Activated T-helper 2 cell treated with anti-CD3 and anti-CD28 coated beads, Interferon-gamma antibody, Interleukin-2, Interleukin-4, amounts not matched to agents 10 μg/mL and 5 μg/mL and 100 μg/mL, durations not matched to agents 14 hours and 24 hours and 36 hours (primary cell): ENCODE measurements around the gene FBXO34. TPM values are rescaled to one million over a fixed set of nuclear protein-coding genes. Genes with fewer than 3 reads are reported as not detected.

Experiments used
- DNase-seq: peaks from one replicate; pipeline ENCODE4 v3.0.0; 2021; ENCODE audit warnings: low spot score
- H3K27ac Mint-ChIP-seq: one replicate; pipeline ENCODE4 v1.8.0; 2021; ENCODE audit warnings: mixed read lengths
- H3K27me3 Mint-ChIP-seq: one replicate; pipeline ENCODE4 v1.8.0; 2021; ENCODE audit warnings: low read depth, mixed read lengths
- H3K36me3 Mint-ChIP-seq: one replicate; pipeline ENCODE4 v1.8.0; 2021; ENCODE audit warnings: low read depth, mixed read lengths
- H3K4me1 Mint-ChIP-seq: one replicate; pipeline ENCODE4 v1.8.0; 2021; ENCODE audit warnings: low read depth, mixed read lengths
- H3K4me3 Mint-ChIP-seq: one replicate; pipeline ENCODE4 v1.8.0; 2021; ENCODE audit warnings: low read depth, mild to moderate bottlenecking, moderate library complexity, mixed read lengths
- H3K9me3 Mint-ChIP-seq: one replicate; pipeline ENCODE4 v1.8.0; 2021; ENCODE audit warnings: mixed read lengths
- intact Hi-C: fragments of 100-400 bp; cut with micrococcal nuclease; formaldehyde crosslinking; loops from one replicate; pipeline ENCODE4 v1.15.1; 2023
- total RNA-seq: library from RNA; stranded (reverse); gene quantifications from 2 replicates; pipeline ENCODE4 v1.2.3, GENCODE V29; 2022

The FBXO34 gene
- total RNA-seq, 1 donor from 2014 or later: 19.7 TPM

DNA sequence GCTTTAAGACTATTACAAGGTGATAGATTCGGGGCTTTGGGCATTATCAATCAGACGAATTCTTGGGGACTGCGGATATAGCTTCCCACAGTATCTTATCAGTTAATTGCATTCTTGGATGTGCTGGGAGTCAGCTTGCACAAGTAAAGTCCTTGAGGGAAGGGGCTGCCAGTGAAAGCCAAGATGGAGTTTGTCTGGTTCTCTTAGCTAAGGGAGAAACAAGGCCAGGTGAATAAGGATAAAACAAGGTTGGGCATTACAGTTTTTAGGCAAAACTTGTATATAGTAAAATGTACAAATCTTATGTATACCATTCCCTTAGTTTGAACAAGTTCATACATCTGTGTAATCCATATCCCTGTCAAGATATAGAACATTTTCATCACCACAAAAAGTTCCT lies 5.5 kb downstream of the FBXO34 start:
- H3K4me3 Mint-ChIP-seq: no peak overlapping the region
- no peaks in the 10 kb centered on the region for H3K9me3 Mint-ChIP-seq
- intact Hi-C loops: loop anchor here (10.0 kb wide), 2 partner anchors 138 to 308 kb away; partner anchors contain the start of genes ATG14 and KTN1
- no peaks in the 10 kb centered on the region for H3K27me3 Mint-ChIP-seq
- H3K36me3 Mint-ChIP-seq: peaks cover 30% of the 10 kb centered on the region
- no peak for DNase-seq
- H3K4me1 Mint-ChIP-seq: peaks cover 64% of the 10 kb centered on the region
- H3K27ac Mint-ChIP-seq: no peak overlapping the region

DNA sequence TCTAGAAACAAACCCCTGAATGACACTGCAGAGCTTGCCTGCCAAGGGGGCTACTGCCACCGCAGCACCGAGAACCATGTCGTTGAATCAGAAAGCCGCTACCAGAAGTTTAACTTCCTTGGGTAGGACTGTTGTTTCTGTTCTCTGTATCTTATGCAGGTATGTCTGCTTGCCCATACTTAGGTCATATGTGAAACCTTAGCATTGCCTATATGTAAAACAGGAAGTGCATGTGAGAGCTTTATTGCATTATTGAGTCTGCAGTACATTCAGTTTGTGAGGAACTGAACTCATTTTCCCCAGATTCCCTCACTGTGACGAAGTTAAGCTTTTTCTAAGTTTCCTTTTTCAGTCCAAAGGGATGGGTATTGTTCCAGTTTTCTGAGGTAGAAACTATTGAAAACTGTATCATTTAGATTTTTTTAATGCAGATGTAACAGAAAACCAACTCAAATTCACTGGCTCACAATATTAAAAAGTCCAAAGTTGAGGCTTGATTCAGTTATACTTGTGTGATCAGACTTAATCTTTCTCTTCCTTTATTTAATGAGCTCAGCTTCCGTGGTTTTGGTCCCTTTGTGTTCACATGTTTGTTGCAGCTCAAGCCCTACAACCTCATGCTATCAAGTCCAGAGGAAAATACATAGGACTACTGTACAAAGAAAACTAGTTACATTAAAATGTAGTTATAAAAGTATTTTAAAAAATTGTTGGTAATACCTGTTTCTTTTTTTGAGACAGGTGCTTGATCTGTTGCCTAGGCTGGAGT lies 6.9 kb downstream of the FBXO34 start:
- Mint-ChIP-seq H3K9me3 (no peaks in the 10 kb centered on the region), H3K4me1 (peaks cover 55% of the 10 kb centered on the region), H3K4me3 (no peak overlapping the region), H3K27me3 (no peaks in the 10 kb centered on the region), H3K36me3 (peaks cover 33% of the 10 kb centered on the region), H3K27ac (peak overlapping the region; percentile 67)
- DNase-seq: no peak
- intact Hi-C loops: loop anchor here (10.0 kb wide), 2 partner anchors 137 to 307 kb away; partner anchors contain the start of genes ATG14 and KTN1

DNA sequence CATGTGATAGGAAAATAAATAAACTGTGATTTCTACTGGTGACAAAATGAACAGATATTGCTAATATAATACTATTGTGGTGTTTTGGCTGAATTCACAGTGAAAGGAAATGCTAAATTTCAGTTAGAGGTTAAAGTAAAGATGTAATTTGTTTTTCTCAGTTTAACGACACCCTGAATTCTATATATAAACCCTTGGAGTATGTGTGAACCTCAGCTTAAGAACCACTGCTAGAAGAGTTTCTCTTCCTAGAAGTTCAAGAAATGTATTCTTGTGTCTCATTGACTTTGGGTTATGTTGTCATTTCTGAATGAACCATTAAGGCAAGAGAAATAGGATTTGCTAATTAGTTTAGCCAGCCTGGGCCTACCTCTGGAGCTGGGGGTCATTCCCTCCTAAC lies 8.2 kb downstream of the FBXO34 start:
- intact Hi-C loops: loop anchor here (10.0 kb wide), 2 partner anchors 135 to 305 kb away; partner anchors contain the start of genes ATG14 and KTN1

DNA sequence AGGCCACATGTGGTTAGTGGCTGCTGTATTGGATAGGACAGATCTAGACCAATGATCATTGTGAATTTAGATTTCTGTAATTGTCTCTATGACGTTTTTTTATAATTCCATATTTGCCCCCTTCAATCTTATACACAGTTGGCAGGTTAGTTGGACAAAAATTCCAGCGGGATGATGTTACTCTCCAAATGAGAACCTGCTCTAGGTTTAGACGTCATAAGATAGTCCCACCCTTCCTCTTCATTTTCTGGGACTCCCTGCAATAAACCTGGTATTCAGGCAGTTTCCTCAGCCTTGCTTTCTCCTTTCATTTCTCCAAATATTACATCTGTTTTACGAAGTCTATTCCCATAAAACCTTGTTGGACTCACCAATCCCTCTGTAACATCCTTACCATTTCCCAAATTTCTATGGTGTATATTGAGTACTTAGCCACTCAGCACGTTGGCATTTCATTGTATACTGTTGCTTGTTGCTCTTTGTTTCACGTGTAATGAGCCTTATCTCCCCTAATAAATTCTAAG lies 10.2 kb downstream of the FBXO34 start:
- H3K36me3 Mint-ChIP-seq: peaks cover 27% of the 10 kb centered on the region
- H3K4me3 Mint-ChIP-seq: no peak overlapping the region
- peaks cover 35% of the 10 kb centered on the region for H3K4me1 Mint-ChIP-seq
- no peaks in the 10 kb centered on the region for H3K9me3 Mint-ChIP-seq
- DNase-seq: no peak
- H3K27ac Mint-ChIP-seq: no peak overlapping the region
- intact Hi-C loops: no loop called here
- H3K27me3 Mint-ChIP-seq: no peaks in the 10 kb centered on the region

More for the DNA sequence above, 8.2 kb downstream of the FBXO34 start:
- Mint-ChIP-seq H3K4me1 (peaks cover 47% of the 10 kb centered on the region), H3K27me3 (no peaks in the 10 kb centered on the region), H3K9me3 (no peaks in the 10 kb centered on the region), H3K4me3 (no peak overlapping the region), H3K27ac (no peak overlapping the region), H3K36me3 (peaks cover 28% of the 10 kb centered on the region)
- no peak for DNase-seq

DNA sequence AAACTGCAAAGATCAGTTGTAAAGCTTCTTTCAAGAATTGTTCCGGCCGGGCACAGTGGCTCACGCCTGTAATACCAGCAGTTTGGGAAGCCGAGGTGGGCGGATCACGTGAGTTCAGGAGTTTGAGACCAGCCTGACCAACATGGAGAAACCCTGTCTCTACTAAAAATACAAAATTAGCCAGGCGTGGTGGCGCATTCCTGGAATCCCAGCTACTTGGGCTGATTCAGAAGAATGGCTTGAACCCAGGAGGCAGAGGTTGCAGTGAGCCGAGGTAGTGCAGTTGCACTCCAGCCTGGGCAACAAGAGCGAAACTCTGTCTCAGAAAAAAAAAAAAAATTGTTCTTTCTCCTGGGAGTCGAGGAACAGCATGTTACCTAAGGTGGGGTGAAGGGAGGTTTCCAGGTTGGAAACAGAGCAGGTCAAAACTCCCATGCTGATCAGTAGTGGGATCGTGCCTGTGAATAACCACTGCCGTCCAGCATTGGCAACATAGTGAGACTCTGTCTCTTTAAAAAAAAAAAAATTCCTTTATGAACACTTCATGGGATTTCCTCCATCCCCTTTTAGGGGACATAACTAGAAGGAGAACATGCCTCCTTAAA lies 13.9 kb downstream of the FBXO34 start:
- intact Hi-C loops: no loop called here
- no peaks in the 10 kb centered on the region for H3K9me3 Mint-ChIP-seq

DNA sequence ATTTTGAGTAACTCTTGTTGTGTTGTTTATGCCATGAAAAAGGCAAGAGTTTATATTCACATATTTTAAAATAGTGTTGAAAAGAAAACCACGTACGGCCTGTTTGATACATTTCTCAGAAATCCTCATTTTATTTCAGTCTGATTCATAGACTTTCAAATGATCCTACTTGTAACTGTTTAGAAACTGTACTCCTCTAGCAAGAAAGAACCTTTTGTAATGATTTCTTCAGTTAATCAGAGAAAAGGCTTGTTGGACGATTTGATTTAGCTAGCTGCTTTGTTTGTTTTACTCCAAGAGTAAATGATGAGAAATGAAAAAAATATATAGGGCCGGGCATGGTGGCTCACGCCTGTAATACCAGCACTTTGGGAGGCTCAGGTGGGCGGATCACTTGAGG lies 17.2 kb downstream of the FBXO34 start:
- no peak for DNase-seq
- H3K4me3 Mint-ChIP-seq: no peak overlapping the region
- H3K4me1 Mint-ChIP-seq: peaks cover 19% of the 10 kb centered on the region
- intact Hi-C loops: no loop called here
- peaks cover 16% of the 10 kb centered on the region for H3K36me3 Mint-ChIP-seq
- H3K27me3 Mint-ChIP-seq: no peaks in the 10 kb centered on the region
- H3K27ac Mint-ChIP-seq: peak overlapping the region; percentile 46
- H3K9me3 Mint-ChIP-seq: no peaks in the 10 kb centered on the region

More for the DNA sequence above, 13.9 kb downstream of the FBXO34 start:
- no peaks in the 10 kb centered on the region for H3K27me3 Mint-ChIP-seq
- no peak overlapping the region for H3K27ac Mint-ChIP-seq
- DNase-seq: no peak
- H3K36me3 Mint-ChIP-seq: peaks cover 29% of the 10 kb centered on the region
- H3K4me1 Mint-ChIP-seq: peaks cover 21% of the 10 kb centered on the region
- H3K4me3 Mint-ChIP-seq: no peak overlapping the region

DNA sequence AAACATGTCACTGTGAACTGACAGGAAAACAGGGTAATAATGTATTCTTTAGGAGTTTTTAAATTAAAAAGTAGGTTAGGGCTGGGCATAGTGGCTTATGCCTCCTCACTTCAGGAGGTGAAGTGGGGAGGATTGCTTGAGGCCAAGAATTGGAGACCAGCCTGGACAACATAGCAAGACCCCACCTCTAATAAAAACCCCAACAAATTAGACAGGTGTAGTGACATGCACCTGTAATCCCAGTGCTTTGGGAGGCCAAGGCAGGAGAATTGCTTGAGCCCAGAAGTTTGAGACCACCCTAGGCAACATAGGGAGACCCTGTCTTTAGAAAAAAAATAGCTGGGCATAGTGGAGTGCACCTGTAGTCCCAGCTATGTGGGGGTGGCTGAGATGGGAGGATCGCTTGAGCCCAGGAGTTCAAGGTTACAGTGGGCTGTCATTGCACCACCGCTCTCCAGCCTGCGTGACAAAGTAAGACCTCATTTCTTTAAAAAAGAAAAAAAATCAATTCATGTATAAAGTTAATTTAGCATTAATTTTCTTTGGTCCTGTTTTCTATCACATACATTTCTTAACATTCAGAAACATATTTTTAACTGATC lies 20.4 kb downstream of the FBXO34 start:
- intact Hi-C loops: no loop called here
- peaks cover 28% of the 10 kb centered on the region for H3K4me1 Mint-ChIP-seq
- no peak overlapping the region for H3K4me3 Mint-ChIP-seq
- H3K9me3 Mint-ChIP-seq: no peaks in the 10 kb centered on the region
- H3K36me3 Mint-ChIP-seq: peaks cover 11% of the 10 kb centered on the region
- H3K27ac Mint-ChIP-seq: no peak overlapping the region
- DNase-seq: no peak
- no peaks in the 10 kb centered on the region for H3K27me3 Mint-ChIP-seq

DNA sequence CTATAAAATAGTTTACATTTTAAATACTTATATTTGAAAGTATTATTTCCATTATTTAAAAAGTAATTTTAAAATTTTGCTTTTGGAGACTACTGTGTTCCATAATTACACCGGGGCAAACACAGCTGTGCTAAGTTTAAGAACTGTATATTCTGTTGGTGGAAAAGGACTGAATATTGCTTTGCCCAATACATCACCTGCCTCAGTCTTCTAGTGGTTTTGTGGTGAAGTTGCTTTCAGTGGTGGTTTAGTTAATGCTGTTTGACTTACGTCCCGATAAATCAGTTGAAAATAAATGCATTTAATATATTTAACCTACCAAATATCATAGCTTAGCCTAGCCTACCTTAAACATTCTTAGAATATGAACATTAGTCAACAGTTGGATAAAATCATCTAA lies 23.4 kb downstream of the FBXO34 start:
- Mint-ChIP-seq H3K36me3 (peaks cover 22% of the 10 kb centered on the region), H3K9me3 (no peaks in the 10 kb centered on the region), H3K4me1 (peaks cover 36% of the 10 kb centered on the region), H3K27me3 (no peaks in the 10 kb centered on the region), H3K4me3 (no peak overlapping the region), H3K27ac (no peak overlapping the region)
- DNase-seq: no peak
- intact Hi-C loops: no loop called here

DNA sequence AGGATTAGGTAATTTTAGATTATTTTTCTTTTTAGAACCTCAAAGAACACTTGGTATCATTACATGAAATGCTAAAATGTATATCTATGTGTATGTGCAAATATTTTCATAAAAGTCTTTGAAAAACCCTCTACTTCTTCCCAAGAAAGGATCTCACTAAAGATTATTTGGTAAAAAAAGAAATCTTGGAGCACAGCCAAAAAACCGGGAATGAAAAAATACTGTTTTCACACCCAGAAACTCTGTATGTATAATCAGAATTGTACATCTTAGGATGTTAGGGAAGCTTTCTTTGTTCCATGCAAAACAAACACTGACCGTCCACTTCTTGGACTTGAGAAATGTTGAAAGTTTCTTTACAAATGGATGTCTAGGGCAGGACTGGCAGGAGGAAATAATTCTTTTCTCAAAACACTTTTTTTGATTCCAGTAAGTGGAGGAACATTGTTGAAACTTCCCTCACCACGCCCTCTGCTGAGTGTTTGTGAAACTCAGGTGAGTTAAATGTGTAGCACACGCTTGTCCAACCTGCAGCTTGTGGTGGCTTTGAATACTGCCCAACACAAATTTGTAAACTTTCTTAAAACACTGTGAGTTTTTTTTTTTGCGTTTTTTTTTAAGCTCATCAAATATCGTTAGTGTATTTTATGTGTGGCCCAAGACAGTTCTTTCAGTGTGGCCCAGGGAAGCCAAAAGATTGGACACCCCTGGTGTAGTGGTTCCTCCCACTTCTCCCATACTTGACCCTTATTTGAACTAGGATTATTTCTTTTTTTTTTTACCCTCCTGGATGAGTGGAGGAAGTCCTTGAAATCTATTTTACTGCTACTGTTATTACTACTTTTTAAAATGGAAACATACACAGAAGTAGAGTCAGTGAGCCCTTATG lies 26.6 kb downstream of the FBXO34 start:
- intact Hi-C loops: no loop called here
- peaks cover 61% of the 10 kb centered on the region for H3K4me1 Mint-ChIP-seq
- H3K27ac Mint-ChIP-seq: peak overlapping the region; percentile 50

DNA sequence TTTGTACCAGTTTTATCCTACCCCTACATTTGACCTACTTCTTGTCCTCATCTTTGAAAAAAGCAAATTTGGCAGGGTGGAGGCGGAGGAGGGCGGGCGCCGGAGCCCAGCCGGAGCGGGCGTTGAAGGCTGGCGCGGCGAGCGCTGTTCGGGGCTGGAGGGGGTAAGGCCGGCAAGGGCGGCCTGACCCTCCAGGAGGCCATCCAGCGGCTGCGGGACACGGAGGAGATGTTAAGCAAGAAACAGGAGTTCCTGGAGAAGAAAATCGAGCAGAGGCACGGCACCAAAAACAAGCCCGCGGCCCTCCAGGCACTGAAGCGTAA lies 27.2 kb downstream of the FBXO34 start:
- no peak overlapping the region for H3K4me3 Mint-ChIP-seq
- no peak for DNase-seq
- H3K4me1 Mint-ChIP-seq: peaks cover 60% of the 10 kb centered on the region
- H3K27me3 Mint-ChIP-seq: no peaks in the 10 kb centered on the region
- no peaks in the 10 kb centered on the region for H3K9me3 Mint-ChIP-seq
- intact Hi-C loops: no loop called here
- H3K27ac Mint-ChIP-seq: no peak overlapping the region
- peaks cover 33% of the 10 kb centered on the region for H3K36me3 Mint-ChIP-seq

More for the DNA sequence above, 26.6 kb downstream of the FBXO34 start:
- no peaks in the 10 kb centered on the region for H3K9me3 Mint-ChIP-seq
- no peak for DNase-seq
- no peaks in the 10 kb centered on the region for H3K27me3 Mint-ChIP-seq
- no peak overlapping the region for H3K4me3 Mint-ChIP-seq
- peaks cover 33% of the 10 kb centered on the region for H3K36me3 Mint-ChIP-seq

DNA sequence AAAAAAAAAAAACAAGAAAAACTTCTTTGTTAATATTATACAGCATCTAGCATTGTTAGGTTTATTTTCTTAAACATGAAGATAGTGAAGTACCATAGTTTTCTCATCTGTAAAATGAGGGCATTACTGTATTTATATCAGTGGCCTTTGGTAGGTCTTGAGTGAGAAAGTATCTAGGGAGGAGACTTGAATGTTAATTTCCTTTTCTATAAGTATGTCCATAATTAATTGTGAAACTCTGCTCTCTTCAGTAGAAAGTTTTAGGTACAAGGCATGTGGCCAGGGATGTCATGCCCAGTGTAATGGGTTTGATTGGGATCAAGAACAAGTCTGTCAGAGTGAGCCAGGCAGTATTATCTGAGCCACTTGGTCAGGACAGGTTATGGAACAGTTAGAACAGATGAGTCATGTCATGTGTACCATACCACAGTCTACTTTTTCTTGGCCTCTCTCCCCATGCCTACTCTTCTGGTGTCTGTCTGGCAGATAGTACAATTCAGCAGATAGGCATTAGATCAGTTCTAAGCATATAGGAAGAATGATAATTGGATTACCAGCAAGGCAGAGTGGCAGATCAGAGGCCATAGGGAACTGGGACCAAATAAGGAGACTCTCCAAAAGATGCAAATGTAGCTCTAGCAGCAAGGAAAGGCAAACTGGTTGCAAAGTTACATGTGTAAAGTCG lies 30.4 kb downstream of the FBXO34 start:
- H3K4me3 Mint-ChIP-seq: no peak overlapping the region

More for the DNA sequence above, 30.4 kb downstream of the FBXO34 start:
- H3K27me3 Mint-ChIP-seq: no peaks in the 10 kb centered on the region
- H3K9me3 Mint-ChIP-seq: no peaks in the 10 kb centered on the region
- H3K36me3 Mint-ChIP-seq: peaks cover 31% of the 10 kb centered on the region
- intact Hi-C loops: loop anchor here (5.0 kb wide), 1 partner anchor 36 kb away; no protein-coding TSS in a partner anchor
- peaks cover 50% of the 10 kb centered on the region for H3K4me1 Mint-ChIP-seq
- DNase-seq: no peak
- peak overlapping the region; percentile 54 for H3K27ac Mint-ChIP-seq
